ENCODE measurements around the gene ZNF93. TPM values are rescaled to one million over a fixed set of nuclear protein-coding genes. Genes with fewer than 3 reads are reported as not detected.
"Not testable (repeated sequence)": the region's sequence is repeated elsewhere in the genome, so short reads cannot be mapped to it uniquely, and the experiment has no call there.

ZNF93 gene
- total RNA-seq, 4 donors from 2014 or later = 1.7 to 6.1 (median 2.9) TPM

DNA sequence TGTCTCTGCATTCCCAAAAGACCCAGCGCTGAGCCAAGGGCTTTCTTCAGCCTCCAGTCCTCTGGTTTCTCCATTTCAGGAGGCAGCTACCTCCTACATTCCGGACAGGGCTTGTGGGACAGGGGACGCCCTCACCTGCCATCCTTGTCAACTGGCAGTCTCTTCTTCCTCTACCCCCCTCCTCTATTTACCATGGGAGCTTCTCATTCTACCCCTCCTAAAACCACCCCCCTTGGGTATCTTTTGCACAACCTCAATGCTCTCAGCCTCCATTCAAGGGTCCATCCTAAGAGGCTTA, 43.8 kb downstream of the ZNF93 start:
- 100% methylated on average over 2 to 3 of the region's 3 CpGs for WGBS, 2 donors (ENCODE audit: low coverage in 1 of 2)
- H3K9me3 ChIP-seq = no peaks in the 10 kb centered on the region
- H3K27me3 ChIP-seq = peaks cover 30% of the 10 kb centered on the region
- no peak overlapping the region for H3K27ac ChIP-seq
- no peaks in the 10 kb centered on the region for H3K4me1 ChIP-seq
- no peak for ATAC-seq
- H3K36me3 ChIP-seq = no peaks in the 10 kb centered on the region
- H3K4me3 ChIP-seq = no peak overlapping the region
- TF ChIP-seq, protein P1, sequence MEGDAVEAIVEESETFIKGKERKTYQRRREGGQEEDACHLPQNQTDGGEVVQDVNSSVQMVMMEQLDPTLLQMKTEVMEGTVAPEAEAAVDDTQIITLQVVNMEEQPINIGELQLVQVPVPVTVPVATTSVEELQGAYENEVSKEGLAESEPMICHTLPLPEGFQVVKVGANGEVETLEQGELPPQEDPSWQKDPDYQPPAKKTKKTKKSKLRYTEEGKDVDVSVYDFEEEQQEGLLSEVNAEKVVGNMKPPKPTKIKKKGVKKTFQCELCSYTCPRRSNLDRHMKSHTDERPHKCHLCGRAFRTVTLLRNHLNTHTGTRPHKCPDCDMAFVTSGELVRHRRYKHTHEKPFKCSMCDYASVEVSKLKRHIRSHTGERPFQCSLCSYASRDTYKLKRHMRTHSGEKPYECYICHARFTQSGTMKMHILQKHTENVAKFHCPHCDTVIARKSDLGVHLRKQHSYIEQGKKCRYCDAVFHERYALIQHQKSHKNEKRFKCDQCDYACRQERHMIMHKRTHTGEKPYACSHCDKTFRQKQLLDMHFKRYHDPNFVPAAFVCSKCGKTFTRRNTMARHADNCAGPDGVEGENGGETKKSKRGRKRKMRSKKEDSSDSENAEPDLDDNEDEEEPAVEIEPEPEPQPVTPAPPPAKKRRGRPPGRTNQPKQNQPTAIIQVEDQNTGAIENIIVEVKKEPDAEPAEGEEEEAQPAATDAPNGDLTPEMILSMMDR (IDR thresholded peaks at IDR 0.05) = no peak
- TF ChIP-seq EP300 (IDR thresholded peaks at IDR 0.05) (no peak), POLR2AphosphoS5 (IDR thresholded peaks at IDR 0.05) (no peak), POLR2A (IDR thresholded peaks at IDR 0.05) (no peak)

DNA sequence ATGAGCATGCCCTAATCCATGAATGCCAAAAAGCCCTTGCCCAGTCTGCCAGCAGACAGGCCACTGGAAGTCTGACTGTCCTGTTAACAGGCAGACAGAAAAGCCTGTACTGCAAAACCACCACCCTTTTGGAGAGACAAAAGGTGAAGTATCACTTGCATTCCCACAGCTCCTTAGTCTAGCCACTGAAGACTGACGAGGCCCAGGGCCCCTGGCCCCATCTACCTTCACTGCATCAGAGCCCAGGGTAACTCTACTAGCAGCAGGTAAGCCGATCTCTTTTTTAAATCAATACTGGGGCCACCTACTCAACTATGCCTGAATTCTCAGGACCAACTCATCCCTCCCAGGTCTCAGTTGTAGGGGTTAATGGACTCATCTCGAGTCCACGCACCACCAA, 45.5 kb downstream of the ZNF93 start:
- TF ChIP-seq POLR2A (IDR thresholded peaks at IDR 0.05) = no peak
- no peak for TF ChIP-seq POLR2AphosphoS5 (IDR thresholded peaks at IDR 0.05)
- TF ChIP-seq, protein P1 (IDR thresholded peaks at IDR 0.05) = no peak
- TF ChIP-seq EP300 (IDR thresholded peaks at IDR 0.05) = no peak
- Histone ChIP-seq H3K9me3 (no peaks in the 10 kb centered on the region), H3K36me3 (no peaks in the 10 kb centered on the region), H3K4me1 (no peaks in the 10 kb centered on the region), H3K4me3 (no peak overlapping the region), H3K27me3 (peaks cover 34% of the 10 kb centered on the region), H3K27ac (no peak overlapping the region)
- WGBS, 2 donors (ENCODE audit: low coverage in 1 of 2) = 83 to 87% methylated on average over 3 to 4 of the region's 4 CpGs
- no peak for ATAC-seq

DNA sequence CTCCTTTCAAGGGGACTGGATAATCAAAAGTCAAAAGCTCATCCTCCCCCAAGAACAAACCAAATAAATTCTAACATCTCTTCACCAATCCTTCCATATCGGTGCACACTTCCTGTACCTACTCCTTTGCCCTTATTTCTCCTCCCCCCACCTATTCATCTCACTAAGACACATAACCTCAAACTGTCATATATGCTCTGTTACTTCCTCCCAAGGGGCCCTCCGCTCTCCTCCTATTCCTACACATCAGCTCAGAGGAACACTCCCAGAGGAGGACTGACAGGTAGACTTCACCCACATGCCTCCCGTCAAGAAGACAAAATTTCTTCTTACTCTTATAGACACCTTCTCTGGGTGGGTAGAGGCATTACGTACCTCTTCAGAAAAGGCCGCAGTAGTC, 48.1 kb downstream of the ZNF93 start:
- 93 to 100% methylated on average over 3 to 5 of the region's 5 CpGs for WGBS, 2 donors (ENCODE audit: low coverage in 1 of 2)

DNA sequence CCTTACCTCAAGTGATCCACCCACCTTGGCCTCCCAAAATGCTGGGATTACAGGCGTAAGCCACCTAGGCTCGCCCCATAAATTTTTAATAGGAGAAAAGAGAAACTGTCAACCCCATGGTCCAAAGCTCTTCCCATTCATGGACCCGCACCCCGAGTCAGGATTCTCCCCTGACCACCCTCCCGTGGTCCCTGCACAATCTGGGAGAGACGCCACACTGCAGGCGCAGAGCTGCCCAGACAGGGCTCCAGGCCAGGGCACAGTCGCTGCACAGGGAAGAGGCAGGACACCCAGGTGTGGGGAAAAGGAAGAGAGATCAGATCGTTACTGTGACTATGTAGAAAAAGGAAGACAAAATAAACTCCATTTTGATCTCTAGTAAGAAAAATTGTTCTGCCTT, 54.5 kb downstream of the ZNF93 start:
- WGBS, 2 donors (ENCODE audit: low coverage in 1 of 2) = 80 to 85% methylated on average over 1 to 4 of the region's 9 CpGs
- no peaks in the 10 kb centered on the region for H3K27me3 ChIP-seq

More for the DNA sequence above, 48.1 kb downstream of the ZNF93 start:
- TF ChIP-seq EP300 (IDR thresholded peaks at IDR 0.05) (no peak), POLR2AphosphoS5 (IDR thresholded peaks at IDR 0.05) (no peak), POLR2A (IDR thresholded peaks at IDR 0.05) (no peak)
- TF ChIP-seq, protein P1 (IDR thresholded peaks at IDR 0.05) = no peak
- no peak for ATAC-seq
- Histone ChIP-seq H3K4me1 (no peaks in the 10 kb centered on the region), H3K9me3 (no peaks in the 10 kb centered on the region), H3K4me3 (no peak overlapping the region), H3K27me3 (peaks cover 34% of the 10 kb centered on the region), H3K36me3 (no peaks in the 10 kb centered on the region), H3K27ac (no peak overlapping the region)

DNA sequence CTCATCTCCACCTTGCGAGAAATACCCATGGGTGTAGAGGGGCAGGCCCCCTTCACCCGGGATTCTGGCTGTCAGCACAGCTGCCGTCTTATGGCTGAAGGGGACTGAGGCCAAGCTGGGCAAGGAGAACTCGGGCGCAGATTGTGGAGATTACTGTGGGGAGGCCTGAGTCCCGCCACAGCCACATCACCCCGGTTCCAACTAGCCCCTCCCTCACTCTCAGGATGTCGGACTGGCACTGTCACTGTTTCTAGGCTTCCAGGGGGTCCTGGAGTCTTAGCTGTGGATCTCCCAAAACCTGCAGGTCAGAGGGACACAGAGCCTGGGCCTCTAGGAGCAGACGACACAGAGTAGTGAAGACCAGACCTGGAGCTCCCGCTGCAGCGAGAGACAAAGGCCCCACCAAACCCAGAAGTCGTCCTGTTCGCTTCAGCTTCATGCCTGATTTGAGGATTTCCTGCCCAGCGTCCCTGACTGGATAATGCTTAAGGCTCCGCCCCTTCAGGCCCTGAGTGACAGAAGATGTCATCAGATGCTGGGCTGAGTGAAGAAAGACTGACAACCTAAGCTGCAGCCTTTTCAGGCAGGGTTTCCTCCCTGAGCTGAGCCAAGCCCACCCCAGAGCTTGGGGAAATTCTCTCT, 55.8 kb downstream of the ZNF93 start:
- no peaks in the 10 kb centered on the region for H3K9me3 ChIP-seq
- no peak for ATAC-seq
- whole genome bisulfite sequencing, 2 donors (ENCODE audit: low coverage in 1 of 2) = 64 to 100% methylated on average over 1 to 8 of the region's 15 CpGs

More for the DNA sequence above, 54.5 kb downstream of the ZNF93 start:
- H3K9me3 ChIP-seq = no peaks in the 10 kb centered on the region
- ATAC-seq = no peak
- no peaks in the 10 kb centered on the region for H3K36me3 ChIP-seq
- peaks cover 0 to 3% (median 0%) of the 10 kb centered on the region in 3 donors for H3K4me1 ChIP-seq
- H3K4me3 ChIP-seq = no peak overlapping the region
- H3K27ac ChIP-seq = no peak overlapping the region
- TF ChIP-seq, protein P1 (IDR thresholded peaks at IDR 0.05) = no peak
- TF ChIP-seq POLR2AphosphoS5 (IDR thresholded peaks at IDR 0.05) = no peak
- TF ChIP-seq POLR2A (IDR thresholded peaks at IDR 0.05) = no peak
- no peak for TF ChIP-seq EP300 (IDR thresholded peaks at IDR 0.05)

DNA sequence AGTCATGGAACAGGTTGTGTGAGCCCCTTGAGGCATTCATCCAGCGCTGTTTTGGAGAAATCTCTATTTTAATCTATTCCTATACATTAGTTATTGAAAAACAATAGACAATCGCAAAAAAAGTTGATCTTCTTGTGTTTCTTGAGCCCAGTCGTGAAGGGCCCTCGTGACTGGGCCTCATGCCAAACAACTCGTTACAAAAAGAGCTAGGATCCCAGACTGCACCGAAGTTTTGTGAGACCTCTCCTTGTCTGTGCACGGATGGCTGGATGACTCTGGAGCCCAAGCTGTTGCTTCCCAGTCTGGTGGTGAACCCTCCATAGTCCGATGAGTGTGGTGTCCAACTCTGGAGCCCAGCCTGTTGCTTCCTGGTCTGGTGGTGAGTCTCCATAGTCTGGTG, 57.0 kb downstream of the ZNF93 start:
- not testable (repeated sequence) for H3K36me3 ChIP-seq, H3K4me1 ChIP-seq, ATAC-seq, H3K27me3 ChIP-seq, H3K27ac ChIP-seq, H3K9me3 ChIP-seq, H3K4me3 ChIP-seq
- 69% methylated on average over 7 of the region's 8 CpGs for WGBS, 2 donors (ENCODE audit: low coverage in 1 of 2)

More for the DNA sequence above, 55.8 kb downstream of the ZNF93 start:
- TF ChIP-seq, protein P1 (IDR thresholded peaks at IDR 0.05) = no peak
- TF ChIP-seq EP300 (IDR thresholded peaks at IDR 0.05) (no peak), POLR2AphosphoS5 (IDR thresholded peaks at IDR 0.05) (no peak), POLR2A (IDR thresholded peaks at IDR 0.05) (no peak)
- Histone ChIP-seq H3K36me3 (no peaks in the 10 kb centered on the region), H3K4me1 (peaks cover 0 to 3% (median 0%) of the 10 kb centered on the region in 3 donors), H3K27me3 (no peaks in the 10 kb centered on the region), H3K4me3 (no peak overlapping the region), H3K27ac (no peak overlapping the region)
